LNCAP (cell line): Measurements from ENCODE around the gene ABCG5.

Source experiments
- TF ChIP-seq, protein P1 (sequence below): fragments of 450-650 bp; IDR thresholded peaks from 2 replicates; pipeline ENCODE4 v1.5.1; 2017; ENCODE audit warnings: mild to moderate bottlenecking

ABCG5 gene

DNA sequence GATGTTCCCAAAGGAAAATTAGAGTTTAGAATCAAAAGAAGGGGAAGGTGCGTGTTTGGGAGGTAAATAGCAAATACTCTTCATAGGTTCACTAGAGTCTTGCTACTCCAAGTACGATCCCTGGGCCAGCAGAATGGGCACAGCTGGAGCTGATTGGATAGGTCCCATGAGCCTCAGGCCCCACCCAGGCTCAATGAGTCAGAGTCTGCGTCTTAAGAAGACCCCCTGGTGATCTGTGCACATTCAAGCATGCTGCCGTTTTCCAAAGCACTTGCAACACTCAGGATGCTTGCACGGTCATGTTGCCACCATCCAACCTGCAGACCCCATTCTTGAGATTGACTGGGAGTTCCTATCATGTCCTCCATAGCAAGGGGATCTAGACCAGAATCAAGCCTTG, 40.6 kb upstream of the ABCG5 start:
- TF ChIP-seq, protein P1, sequence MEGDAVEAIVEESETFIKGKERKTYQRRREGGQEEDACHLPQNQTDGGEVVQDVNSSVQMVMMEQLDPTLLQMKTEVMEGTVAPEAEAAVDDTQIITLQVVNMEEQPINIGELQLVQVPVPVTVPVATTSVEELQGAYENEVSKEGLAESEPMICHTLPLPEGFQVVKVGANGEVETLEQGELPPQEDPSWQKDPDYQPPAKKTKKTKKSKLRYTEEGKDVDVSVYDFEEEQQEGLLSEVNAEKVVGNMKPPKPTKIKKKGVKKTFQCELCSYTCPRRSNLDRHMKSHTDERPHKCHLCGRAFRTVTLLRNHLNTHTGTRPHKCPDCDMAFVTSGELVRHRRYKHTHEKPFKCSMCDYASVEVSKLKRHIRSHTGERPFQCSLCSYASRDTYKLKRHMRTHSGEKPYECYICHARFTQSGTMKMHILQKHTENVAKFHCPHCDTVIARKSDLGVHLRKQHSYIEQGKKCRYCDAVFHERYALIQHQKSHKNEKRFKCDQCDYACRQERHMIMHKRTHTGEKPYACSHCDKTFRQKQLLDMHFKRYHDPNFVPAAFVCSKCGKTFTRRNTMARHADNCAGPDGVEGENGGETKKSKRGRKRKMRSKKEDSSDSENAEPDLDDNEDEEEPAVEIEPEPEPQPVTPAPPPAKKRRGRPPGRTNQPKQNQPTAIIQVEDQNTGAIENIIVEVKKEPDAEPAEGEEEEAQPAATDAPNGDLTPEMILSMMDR, result no peak

DNA sequence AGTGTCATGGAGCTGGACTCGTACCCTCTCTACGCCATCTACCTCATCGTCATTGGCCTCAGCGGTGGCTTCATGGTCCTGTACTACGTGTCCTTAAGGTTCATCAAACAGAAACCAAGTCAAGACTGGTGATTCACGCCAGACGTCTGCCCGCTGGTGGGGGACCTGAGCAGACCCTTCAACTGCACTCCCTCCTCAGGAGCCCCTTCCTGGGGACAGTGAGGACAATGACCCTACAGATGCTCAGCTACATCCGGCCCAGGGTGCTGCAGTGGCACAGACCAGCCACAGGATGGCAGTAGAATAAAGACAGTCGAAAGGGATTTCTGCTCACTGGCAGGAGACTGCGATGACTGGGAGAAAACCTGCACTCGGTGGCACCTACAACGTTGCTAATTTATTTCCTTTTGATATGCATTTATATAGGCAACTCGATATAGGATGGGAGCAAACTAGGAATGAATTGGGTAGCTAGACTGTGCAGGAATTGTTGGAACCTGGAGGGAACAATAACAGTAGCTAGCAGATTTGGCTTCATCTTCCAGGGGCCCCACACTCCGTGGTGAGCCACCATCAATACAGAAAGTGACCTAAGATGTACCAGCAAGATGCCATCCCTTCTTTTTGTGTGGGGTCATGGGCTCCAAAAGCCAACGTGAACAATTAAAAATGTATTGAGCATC, 39.3 kb upstream of the ABCG5 start:
- TF ChIP-seq, protein P1, result peak; percentile 80

DNA sequence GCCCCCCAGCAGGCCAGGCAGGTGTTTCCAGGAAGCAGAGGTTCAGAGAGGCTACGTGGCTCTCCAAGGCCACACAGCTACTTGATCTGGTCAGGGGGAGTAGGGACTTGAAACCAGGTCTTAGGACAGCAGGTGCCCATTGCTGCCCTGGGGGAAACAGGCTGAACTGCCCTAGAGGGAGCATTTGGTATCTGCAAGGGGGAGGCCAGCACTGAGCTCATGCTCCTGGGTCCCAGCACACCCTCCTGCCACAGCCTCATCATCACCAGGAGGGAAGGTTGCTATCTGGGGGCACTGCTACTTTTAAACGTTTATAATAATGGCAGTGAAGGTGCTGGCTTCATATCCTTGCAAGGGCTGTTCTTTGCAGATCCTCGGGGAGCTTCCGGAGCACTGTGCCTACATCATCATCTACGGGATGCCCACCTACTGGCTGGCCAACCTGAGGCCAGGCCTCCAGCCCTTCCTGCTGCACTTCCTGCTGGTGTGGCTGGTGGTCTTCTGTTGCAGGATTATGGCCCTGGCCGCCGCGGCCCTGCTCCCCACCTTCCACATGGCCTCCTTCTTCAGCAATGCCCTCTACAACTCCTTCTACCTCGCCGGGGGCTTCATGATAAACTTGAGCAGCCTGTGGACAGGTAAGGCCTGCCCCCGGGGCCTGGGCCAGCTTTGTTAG, 36.3 kb upstream of the ABCG5 start:
- TF ChIP-seq, protein P1, result no peak

DNA sequence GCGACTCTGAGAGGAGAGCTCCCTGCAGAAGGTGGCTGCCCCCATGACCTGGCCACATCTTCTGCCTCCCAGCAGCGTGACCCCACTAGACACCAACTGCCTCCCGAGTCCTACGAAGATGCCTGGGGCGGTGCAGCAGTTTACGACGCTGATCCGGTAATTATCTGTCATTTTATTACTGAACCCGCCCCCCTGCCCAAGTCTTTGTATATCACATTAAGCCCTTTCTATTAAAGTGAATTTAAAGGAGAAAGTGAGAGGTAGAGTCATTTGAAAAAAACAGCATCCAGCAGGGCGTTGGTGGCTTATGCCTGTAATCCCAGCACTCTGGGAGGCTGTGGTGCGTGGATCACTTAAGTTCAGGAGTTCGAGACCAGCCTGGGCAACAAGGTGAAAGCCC, 33.5 kb upstream of the ABCG5 start:
- TF ChIP-seq, protein P1, result no peak

DNA sequence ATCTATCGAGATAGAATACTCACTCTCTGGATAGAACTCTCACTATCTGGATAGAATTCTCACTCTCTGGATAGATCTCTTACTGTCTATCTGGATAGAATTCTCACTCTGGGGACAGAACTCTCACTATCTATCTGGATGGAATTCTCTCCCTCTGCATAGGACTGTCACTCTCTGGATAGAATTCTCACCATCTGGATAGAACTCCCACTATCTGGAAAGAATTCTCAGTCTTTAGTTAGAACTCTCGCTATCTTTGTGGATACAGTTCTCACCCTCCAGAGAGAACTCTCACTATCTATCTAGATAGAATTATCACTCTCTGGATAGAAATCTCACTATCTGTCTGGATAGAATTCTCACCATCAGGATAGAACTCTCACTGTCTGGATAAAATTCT, 16.7 kb upstream of the ABCG5 start:
- TF ChIP-seq, protein P1, result no peak

DNA sequence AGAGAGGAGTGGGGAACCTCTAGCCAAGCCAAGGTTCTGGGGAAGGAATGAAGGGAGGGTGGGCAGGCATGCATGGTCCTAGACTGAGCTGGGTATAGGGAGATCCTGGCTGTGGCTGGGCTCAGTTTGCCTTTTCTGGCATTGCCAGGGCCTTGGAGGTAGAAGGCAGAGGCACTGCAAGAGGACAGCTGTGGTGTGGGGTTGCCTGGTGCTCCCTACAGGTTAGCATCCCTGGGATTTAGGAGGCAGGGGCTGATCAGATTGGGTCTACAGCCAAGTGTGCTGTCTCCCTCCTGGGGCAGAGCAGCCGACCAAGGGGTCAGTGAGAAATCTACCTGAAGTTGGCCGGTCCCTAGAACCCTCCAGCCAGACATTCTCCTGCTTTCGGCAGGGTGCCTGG, 16.0 kb upstream of the ABCG5 start:
- TF ChIP-seq, protein P1, result no peak

DNA sequence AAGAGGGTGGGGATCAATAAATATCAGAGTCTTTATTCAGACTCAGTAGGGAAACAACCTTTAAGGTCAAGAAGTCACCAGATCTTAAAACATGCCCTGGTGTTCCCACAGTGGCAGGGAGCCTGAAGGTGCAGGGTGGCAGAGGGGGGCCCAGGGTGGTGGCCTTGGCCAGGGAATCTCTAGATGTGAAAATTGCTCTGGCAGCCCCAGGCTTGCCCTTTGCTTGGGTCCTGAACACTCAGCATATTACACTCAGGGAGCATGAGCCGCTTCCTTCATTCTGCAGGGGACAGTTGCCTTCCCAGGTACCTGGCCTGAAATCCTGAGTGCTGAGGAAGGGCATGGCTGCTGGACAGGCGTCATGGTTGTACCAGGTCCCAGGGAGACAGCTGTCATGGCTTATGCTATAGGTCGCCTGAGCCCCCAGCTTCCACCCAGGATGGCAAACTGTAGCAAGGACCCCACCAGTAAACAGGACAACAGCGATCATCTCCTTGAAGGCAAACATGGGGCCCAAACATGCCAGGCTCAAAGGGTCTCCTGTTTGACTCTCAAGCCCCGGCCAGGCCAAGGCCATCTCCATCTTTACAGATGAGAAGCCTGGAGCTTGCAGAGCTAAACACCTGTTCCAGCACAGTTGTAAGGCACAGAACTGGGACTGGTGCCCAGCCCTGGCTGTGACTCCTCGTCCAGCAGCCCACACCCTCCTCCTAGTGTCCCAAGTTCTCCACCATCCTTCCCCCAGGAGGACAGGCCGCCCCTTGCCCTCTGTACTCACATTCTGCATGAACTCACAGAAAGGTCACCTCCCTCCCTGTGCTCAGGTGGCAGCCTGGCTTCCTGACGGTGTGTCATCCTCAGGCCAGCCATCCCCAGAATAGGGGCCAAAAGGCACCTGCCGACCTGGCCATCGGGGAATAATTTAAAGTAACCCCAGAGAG, 14.8 kb upstream of the ABCG5 start:
- TF ChIP-seq, protein P1, result no peak
